Cerebellar nuclear complex (tissue), 1 donor: ENCODE measurements around the gene SHISAL2B.
"Not testable (repeated sequence)": the region's sequence is repeated elsewhere in the genome, so short reads cannot be mapped to it uniquely, and the experiment has no call there.

Source experiments
- DNase-seq, 2 experiments: peaks; one replicate each; lab custom pipeline; 2025; lab: John Stamatoyannopoulos, UW

SHISAL2B gene

GRCh38 chr5:64700765-64701164 lies 10.5 kb downstream of the SHISAL2B start:
- DNase-seq, result no peak

- DNase-seq, result not testable (repeated sequence)
Measured at GRCh38 chr5:64706074-64706473, 15.8 kb downstream of the SHISAL2B start.

- no peak for DNase-seq
Measured at GRCh38 chr5:64707191-64707590, 16.9 kb downstream of the SHISAL2B start.

GRCh38 chr5:64714495-64714894 lies 24.2 kb downstream of the SHISAL2B start:
- not testable (repeated sequence) for DNase-seq

GRCh38 chr5:64722588-64722987 lies 32.3 kb downstream of the SHISAL2B start:
- no peak for DNase-seq

GRCh38 chr5:64727150-64727549 lies 36.8 kb downstream of the SHISAL2B start:
- DNase-seq, result no peak

GRCh38 chr5:64742411-64742810 lies 52.1 kb downstream of the SHISAL2B start:
- no peak for DNase-seq

- DNase-seq, result no peak
Measured at GRCh38 chr5:64742821-64743220, 52.5 kb downstream of the SHISAL2B start.

GRCh38 chr5:64744914-64745313 lies 54.6 kb downstream of the SHISAL2B start:
- no peak for DNase-seq

- DNase-seq, result no peak
Measured at GRCh38 chr5:64746446-64746845, 56.1 kb downstream of the SHISAL2B start.

GRCh38 chr5:64749385-64749784 lies 59.1 kb downstream of the SHISAL2B start:
- DNase-seq, result no peak

- no peak for DNase-seq
Measured at GRCh38 chr5:64754066-64754465, 63.8 kb downstream of the SHISAL2B start.

- DNase-seq, result no peak
Measured at GRCh38 chr5:64758901-64759300, 68.6 kb downstream of the SHISAL2B start.

- no peak for DNase-seq
Measured at GRCh38 chr5:64759960-64760660, 69.8 kb downstream of the SHISAL2B start.

GRCh38 chr5:64763948-64764503 lies 73.7 kb downstream of the SHISAL2B start:
- DNase-seq, result no peak

- DNase-seq, result no peak
Measured at GRCh38 chr5:64765804-64766504, 75.7 kb downstream of the SHISAL2B start.

- no peak for DNase-seq
Measured at GRCh38 chr5:64766941-64767340, 76.6 kb downstream of the SHISAL2B start.
